SK-N-SH (cell line): ENCODE results near the gene B4GALNT4. TPM values are rescaled to one million over a fixed set of nuclear protein-coding genes. Genes with fewer than 3 reads are reported as not detected.

Source experiments
- CTCF ChIA-PET: fragments of 300-600, 350-600 bp; formaldehyde crosslinking; extraction: SDS; loops from one replicate; lab custom pipeline; 2021; lab: Yijun Ruan, JAX
- POLR2A ChIA-PET: fragments of 350-600 bp; sonication (Branson Sonifier 250); formaldehyde crosslinking; extraction: SDS; loops from one replicate; lab custom pipeline; 2020; ENCODE audit warnings: antibody characterized with exemption, inconsistent platforms; lab: Yijun Ruan, JAX
- DNase-seq: peaks from one replicate; pipeline ENCODE4 v3.0.0; 2012
- H2AFZ ChIP-seq: fragments of 200-600 bp; sonication (generic); 2 replicates; pipeline ENCODE4 v1.8.1; 2016; ENCODE audit warnings: antibody characterized with exemption, mild to moderate bottlenecking, low read depth
- H3F3A ChIP-seq: fragments of 200-600 bp; sonication (generic); replicated peaks from 2 replicates; pipeline ENCODE3; 2016; ENCODE audit warnings: antibody characterized with exemption, mild to moderate bottlenecking; ENCODE audit not compliant: insufficient read depth
- H3K27ac ChIP-seq, 2 experiments: fragments of 200-500 bp in 1 of 2; fragments of 200-600 bp in 1 of 2; sonication (Bioruptor generic) in 1 of 2; sonication (generic), shearing (Covaris generic) in 1 of 2; 2 replicates each; pipeline versions ENCODE4 v1.5.1 to v1.6.1; 2014 to 2016; ENCODE audit warnings: low read depth in 2 of 2, inconsistent platforms in 1 of 2, low read length in 1 of 2, mild to moderate bottlenecking in 1 of 2, mixed read lengths in 1 of 2
- H3K27me3 ChIP-seq: fragments of 200-600 bp; sonication (generic), shearing (Covaris generic); 2 replicates; pipeline ENCODE4 v1.6.1; 2016; ENCODE audit warnings: mixed run types; ENCODE audit not compliant: insufficient read depth
- H3K36me3 ChIP-seq, 2 experiments: fragments of 200-500 bp in 1 of 2; fragments of 200-600 bp in 1 of 2; sonication (Bioruptor generic) in 1 of 2; sonication (generic) in 1 of 2; replicated peaks in 1 of 2; 2 replicates each; pipeline versions ENCODE3 to v1.5.1; 2014 to 2016; ENCODE audit warnings: low read length in 1 of 2, mild to moderate bottlenecking in 1 of 2; ENCODE audit not compliant: insufficient read depth in 2 of 2, control insufficient read depth in 1 of 2
- H3K4me1 ChIP-seq, 2 experiments: fragments of 200-500 bp in 1 of 2; fragments of 200-600 bp in 1 of 2; sonication (Bioruptor generic) in 1 of 2; sonication (generic), shearing (Covaris generic) in 1 of 2; 2 replicates each; pipeline versions ENCODE4 v1.5.1 to v1.6.1; 2014 to 2016; ENCODE audit warnings: low read depth in 1 of 2, low read length in 1 of 2, mixed run types in 1 of 2; ENCODE audit not compliant: insufficient read depth in 2 of 2, control insufficient read depth in 1 of 2
- H3K4me2 ChIP-seq: fragments of 200-600 bp; sonication (generic), shearing (Covaris generic); 2 replicates; pipeline ENCODE4 v1.6.1; 2017; ENCODE audit warnings: mixed run types
- H3K4me3 ChIP-seq, 2 experiments: fragments of 200-500 bp in 1 of 2; fragments of 200-600 bp in 1 of 2; sonication (Bioruptor generic) in 1 of 2; sonication (generic), shearing (Covaris generic) in 1 of 2; 2 replicates each; pipeline versions ENCODE4 v1.5.1 to v1.8.1; 2014 to 2016; ENCODE audit warnings: low read depth in 2 of 2, inconsistent platforms in 1 of 2, low read length in 1 of 2, mild to moderate bottlenecking in 1 of 2, mixed read lengths in 1 of 2, moderate library complexity in 1 of 2
- H3K79me2 ChIP-seq: fragments of 200-600 bp; sonication (generic); 2 replicates; pipeline ENCODE4 v1.8.1; 2017; ENCODE audit warnings: mild to moderate bottlenecking; ENCODE audit not compliant: insufficient read depth
- H3K9ac ChIP-seq: fragments of 200-600 bp; sonication (generic); 2 replicates; pipeline ENCODE4 v1.6.1; 2017; ENCODE audit warnings: mixed run types
- H3K9me2 ChIP-seq: fragments of 200-600 bp; sonication (generic); 2 replicates; pipeline ENCODE4 v1.6.1; 2017; ENCODE audit warnings: mixed run types
- H3K9me3 ChIP-seq: fragments of 200-600 bp; sonication (generic); 2 replicates; pipeline ENCODE4 v1.6.1; 2017; ENCODE audit warnings: mixed run types, mild to moderate bottlenecking, moderate library complexity
- H4K20me1 ChIP-seq: fragments of 200-600 bp; sonication (generic); 2 replicates; pipeline ENCODE4 v1.6.1; 2017; ENCODE audit warnings: mild to moderate bottlenecking, mixed run types; ENCODE audit not compliant: insufficient read depth
- EP300 ChIP-seq, 2 experiments: IDR thresholded peaks; 2 replicates each; pipeline versions ENCODE4 v1.4.0 to v1.6.1; 2012; ENCODE audit warnings: borderline replicate concordance in 1 of 2, low read depth in 1 of 2, low read length in 1 of 2
- FOXJ3 ChIP-seq: sonication (generic); formaldehyde crosslinking; IDR thresholded peaks from 2 replicates; pipeline ENCODE4 v1.5.1; 2020; ENCODE audit warnings: mild to moderate bottlenecking, missing genetic modification reagents
- GATA2 ChIP-seq: sonication (generic); formaldehyde crosslinking; IDR thresholded peaks from 2 replicates; pipeline ENCODE4 v1.5.0; 2020; ENCODE audit warnings: mild to moderate bottlenecking, missing genetic modification reagents
- JUND ChIP-seq: IDR thresholded peaks from 2 replicates; pipeline ENCODE4 v1.4.0; 2012
- MEF2A ChIP-seq: IDR thresholded peaks from 2 replicates; pipeline ENCODE4 v1.4.0; 2012; ENCODE audit warnings: low read depth, borderline replicate concordance
- MXI1 ChIP-seq: IDR thresholded peaks from 2 replicates; pipeline ENCODE4 v1.6.1; 2012; ENCODE audit warnings: mild to moderate bottlenecking, low read depth, low read length, improper control_type of control experiment
- NRF1 ChIP-seq: IDR thresholded peaks from 2 replicates; pipeline ENCODE4 v1.6.1; 2012; ENCODE audit warnings: low read depth, mild to moderate bottlenecking, low read length
- PBX3 ChIP-seq: IDR thresholded peaks from 2 replicates; pipeline ENCODE4; 2012
- REST ChIP-seq: IDR thresholded peaks from 2 replicates; pipeline ENCODE4 v1.6.1; 2012; ENCODE audit warnings: mild to moderate bottlenecking, low read depth, low read length, moderate library complexity
- RXRA ChIP-seq: IDR thresholded peaks from 2 replicates; pipeline ENCODE4 v1.4.0; 2012; ENCODE audit warnings: low read depth, mild to moderate bottlenecking, borderline replicate concordance
- SMC3 ChIP-seq: IDR thresholded peaks from 2 replicates; pipeline ENCODE4 v1.6.1; 2012; ENCODE audit warnings: low read depth, low read length, improper control_type of control experiment
- TAF1 ChIP-seq: IDR thresholded peaks from 2 replicates; pipeline ENCODE4 v1.6.1; 2012; ENCODE audit warnings: low read depth, mild to moderate bottlenecking, low read length, moderate library complexity, borderline replicate concordance
- WGBS: methylation state at CpG from one replicate; pipeline ENCODE4 v1.1.6; 2017; ENCODE audit warnings: low lambda C conversion rate; 5-methylcytosine and 5-hydroxymethylcytosine counted together
- polyA plus RNA-seq, 3 experiments: library from polyadenylated mRNA; depleted of rRNA; stranded (reverse); fragments of >200 nt; gene quantifications; 2 replicates each; pipeline ENCODE4 v1.2.3, GENCODE V29; 2012

Gene B4GALNT4
- polyA plus RNA-seq, 1 of the 3 experiments (the other 2 are of a cell fraction) = 66.7 TPM

- DNase-seq = no peak
- CTCF ChIA-PET = interaction anchor here (0.8 to 1.2 kb wide), 5 partner anchors 12 to 118 kb away, joined by 3 to 4 read pairs (median 3); no protein-coding TSS in a partner anchor
- 89% methylated on average over 2 of the region's 2 CpGs for WGBS
These were observed 39.4 kb upstream of the B4GALNT4 start for GRCh38 chr11:329886-330253.

More at GRCh38 chr11:329886-330253, 39.4 kb upstream of the B4GALNT4 start:
- H3K4me3 ChIP-seq = no peak overlapping the region
- H3K9me2 ChIP-seq = no peaks in the 10 kb centered on the region
- H4K20me1 ChIP-seq = no peaks in the 10 kb centered on the region
- H3K36me3 ChIP-seq = no peaks in the 10 kb centered on the region
- no peaks in the 10 kb centered on the region for H3K9me3 ChIP-seq
- H2AFZ ChIP-seq = no peak overlapping the region
- H3K27ac ChIP-seq = no peak overlapping the region
- no peak overlapping the region for H3K4me2 ChIP-seq
- no peak for TF ChIP-seq REST
- TF ChIP-seq GATA2 (CRISPR knock-in tag) = no peak
- TF ChIP-seq EP300 (IDR thresholded peaks at IDR 0.05; ENCODE audit: borderline replicate concordance in 1 of 2, low read depth in 1 of 2, low read length in 1 of 2) = no peak
- TF ChIP-seq NRF1 = no peak
- no peak for TF ChIP-seq SMC3
- no peak for TF ChIP-seq RXRA
- no peak for TF ChIP-seq MEF2A
- no peak for TF ChIP-seq JUND
- TF ChIP-seq PBX3 = no peak
- TF ChIP-seq TAF1 = no peak
- TF ChIP-seq FOXJ3 (CRISPR knock-in tag) = no peak
- TF ChIP-seq MXI1 = no peak
- TF ChIP-seq, all 33 proteins: peak for 0
- Histone ChIP-seq H3K4me1 (no peaks in the 10 kb centered on the region; a peak in 1 of 4 replicates), H3K27me3 (no peaks in the 10 kb centered on the region), H3K79me2 (no peaks in the 10 kb centered on the region), H3F3A (no peaks in the 10 kb centered on the region), H3K9ac (no peak overlapping the region)
- POLR2A ChIA-PET = no interaction called here
